Spleen (tissue), 7 donors: ENCODE measurements around the gene SPRR5.

Source experiments
- CTCF ChIP-seq, 11 experiments: fragments of 200-600 bp in 7 of 11; fragments of 450-650 bp in 4 of 11; sonication (generic) in 4 of 11; IDR thresholded peaks in 8 of 11; conservative IDR thresholded peaks in 3 of 11; 1 replicate in 7 of 11; 2 replicates in 4 of 11; pipeline versions ENCODE4 v1.4.0 to v1.8.0; 2016 to 2021; ENCODE audit warnings: antibody characterized with exemption in 11 of 11, inconsistent platforms in 4 of 11, mild to moderate bottlenecking in 1 of 11
- POLR2A ChIP-seq, 3 donors: fragments of 450-650 bp; IDR thresholded peaks; one replicate each; pipeline ENCODE4 v1.5.1; 2017; ENCODE audit warnings: antibody characterized with exemption in 3 of 3, mild to moderate bottlenecking in 1 of 3
- POLR2AphosphoS5 ChIP-seq, 3 donors: sonication (generic); formaldehyde crosslinking; IDR thresholded peaks; one replicate each; pipeline ENCODE4 v1.5.1; 2017; ENCODE audit warnings: antibody characterized with exemption in 3 of 3
- donor health status: DM: no; HTN: no; CAD: no; lungs with moderate emphysema.
- donor health status: DM: no; HTN: no; CAD: no.
- donor health status: DM: no; HTN: no; CAD: no.

GRCh38 chr1:152967201-152967600 is 20.2 kb downstream of the SPRR5 start:
- TF ChIP-seq POLR2A (IDR thresholded peaks at IDR 0.05) (no peak), CTCF (IDR thresholded peaks at IDR 0.05 in 8 of 11, conservative IDR thresholded peaks at IDR 0.05 in 3 of 11) (no peak), POLR2AphosphoS5 (IDR thresholded peaks at IDR 0.05) (no peak)
